HAP-1 (cell line): Measurements from ENCODE around the gene RASA3.

ENCODE experiments used
- DNase-seq, 2 experiments: peaks; one replicate each; pipeline ENCODE4 v3.0.0-alpha.2; 2016 to 2020; ENCODE audit warnings: low spot score in 2 of 2
- H3K27me3 ChIP-seq: fragments of 250-450 bp; sonication (Bioruptor Pico); 2 replicates; pipeline ENCODE4 v1.5.1; 2020; ENCODE audit warnings: low read depth, mild to moderate bottlenecking, moderate library complexity
- H3K36me3 ChIP-seq: fragments of 250-450 bp; sonication (Bioruptor Pico); replicated peaks from 2 replicates; pipeline ENCODE4 v1.5.1; 2020; ENCODE audit warnings: mild to moderate bottlenecking
- H3K4me1 ChIP-seq: fragments of 250-450 bp; sonication (Bioruptor Pico); 2 replicates; pipeline ENCODE4 v1.5.1; 2020; ENCODE audit warnings: mild to moderate bottlenecking
- H3K4me3 ChIP-seq: fragments of 250-450 bp; sonication (Bioruptor Pico); 2 replicates; pipeline ENCODE4 v1.5.1; 2020; ENCODE audit warnings: mild to moderate bottlenecking, moderate library complexity
- H3K9me3 ChIP-seq: fragments of 250-450 bp; sonication (Bioruptor Pico); 2 replicates; pipeline ENCODE4 v1.5.1; 2020; ENCODE audit warnings: mild to moderate bottlenecking, moderate library complexity
- in situ Hi-C: fragments of 300-500 bp; cut with MboI; formaldehyde crosslinking; loops from 3 replicates; pipeline ENCODE4 v1.14.3; 2020; ENCODE audit warnings: low sequenced_read_pairs, inconsistent platforms, mixed read lengths

Gene RASA3

DNA sequence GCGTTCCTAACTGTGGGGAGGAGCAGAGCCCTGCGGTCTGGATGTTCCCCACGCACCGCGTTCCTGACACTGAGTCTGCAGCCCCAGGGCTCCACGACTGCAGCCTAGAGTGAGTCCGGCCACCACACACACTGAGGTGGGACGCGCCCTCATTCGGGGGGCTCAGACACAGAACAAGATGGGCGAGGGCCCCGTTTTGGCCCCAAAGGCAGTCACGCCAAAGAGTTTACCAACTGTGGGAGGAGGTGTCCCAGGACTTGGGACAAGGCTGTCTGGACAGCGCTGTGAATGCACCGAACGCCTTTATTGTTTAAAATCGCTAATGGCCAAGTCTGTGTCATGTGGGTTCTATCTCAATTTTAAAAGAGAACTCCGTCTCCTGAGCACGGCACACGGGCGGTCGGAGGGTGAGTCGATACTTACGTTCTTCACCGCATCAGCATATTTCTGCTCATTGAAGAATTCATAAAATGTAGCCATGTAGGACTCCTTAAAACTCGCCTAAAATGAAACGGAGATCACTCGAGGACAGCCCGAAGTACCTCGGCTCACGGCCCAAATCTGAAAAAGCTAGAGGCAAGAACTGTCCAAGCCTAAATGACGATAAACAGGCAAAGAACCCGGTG lies 123.3 kb downstream of the RASA3 start:
- Histone ChIP-seq H3K9me3 (no peaks in the 10 kb centered on the region), H3K4me1 (no peaks in the 10 kb centered on the region), H3K36me3 (no peaks in the 10 kb centered on the region), H3K4me3 (no peak overlapping the region), H3K27me3 (no peaks in the 10 kb centered on the region)
- no peak for DNase-seq
- in situ Hi-C loops: no loop called here

DNA sequence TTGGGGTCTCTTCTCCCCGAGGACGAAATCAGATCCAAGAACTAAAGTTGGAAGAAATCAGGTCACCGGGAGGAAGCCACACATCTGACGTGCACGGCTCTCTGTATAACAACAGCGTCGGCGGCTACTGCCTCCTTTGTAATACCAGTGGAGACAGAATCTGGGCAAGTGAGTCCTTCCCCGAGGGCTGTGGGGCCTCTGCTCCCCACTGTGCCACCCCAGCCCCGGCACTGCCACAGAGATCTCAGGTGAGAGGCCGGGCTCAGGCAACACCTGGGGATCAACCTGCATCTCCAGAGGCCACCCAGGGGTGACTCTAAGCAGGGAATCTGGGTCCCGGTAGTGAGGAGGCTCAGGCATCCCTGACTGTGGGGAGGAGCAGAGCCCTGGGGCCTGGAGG lies 124.9 kb downstream of the RASA3 start:
- Histone ChIP-seq H3K27me3 (no peaks in the 10 kb centered on the region), H3K4me1 (no peaks in the 10 kb centered on the region), H3K4me3 (no peak overlapping the region), H3K9me3 (no peaks in the 10 kb centered on the region), H3K36me3 (no peaks in the 10 kb centered on the region)
- no peak for DNase-seq
- in situ Hi-C loops: no loop called here

DNA sequence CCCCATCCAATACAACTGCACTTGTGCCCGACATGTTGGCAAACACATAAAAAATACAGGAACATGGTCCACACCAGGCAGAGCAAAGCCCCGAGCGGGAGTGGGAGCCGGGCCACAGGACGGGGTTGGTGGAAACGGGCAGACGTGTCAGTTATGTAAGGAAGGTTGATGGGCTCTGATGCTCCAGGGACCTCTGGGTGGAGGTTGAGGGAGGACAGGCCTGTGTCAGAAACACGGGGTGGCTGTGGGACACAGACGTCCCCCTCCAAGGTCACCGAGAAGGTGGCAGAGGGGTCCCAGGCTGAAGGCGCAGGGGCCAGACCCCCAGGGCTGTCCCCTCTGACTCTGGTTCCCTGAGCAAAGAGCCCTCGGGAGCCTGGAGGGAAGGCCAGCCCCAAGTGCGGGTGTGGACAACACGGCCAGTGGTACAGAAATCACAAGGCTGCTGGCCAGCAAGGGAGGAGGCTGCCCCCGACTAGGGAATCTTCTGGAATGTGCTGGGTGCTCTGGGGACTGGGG lies 127.2 kb downstream of the RASA3 start:
- H3K4me3 ChIP-seq: no peak overlapping the region
- H3K27me3 ChIP-seq: no peaks in the 10 kb centered on the region
- in situ Hi-C loops: no loop called here
- DNase-seq: no peak
- no peaks in the 10 kb centered on the region for H3K36me3 ChIP-seq
- no peaks in the 10 kb centered on the region for H3K9me3 ChIP-seq
- no peaks in the 10 kb centered on the region for H3K4me1 ChIP-seq

DNA sequence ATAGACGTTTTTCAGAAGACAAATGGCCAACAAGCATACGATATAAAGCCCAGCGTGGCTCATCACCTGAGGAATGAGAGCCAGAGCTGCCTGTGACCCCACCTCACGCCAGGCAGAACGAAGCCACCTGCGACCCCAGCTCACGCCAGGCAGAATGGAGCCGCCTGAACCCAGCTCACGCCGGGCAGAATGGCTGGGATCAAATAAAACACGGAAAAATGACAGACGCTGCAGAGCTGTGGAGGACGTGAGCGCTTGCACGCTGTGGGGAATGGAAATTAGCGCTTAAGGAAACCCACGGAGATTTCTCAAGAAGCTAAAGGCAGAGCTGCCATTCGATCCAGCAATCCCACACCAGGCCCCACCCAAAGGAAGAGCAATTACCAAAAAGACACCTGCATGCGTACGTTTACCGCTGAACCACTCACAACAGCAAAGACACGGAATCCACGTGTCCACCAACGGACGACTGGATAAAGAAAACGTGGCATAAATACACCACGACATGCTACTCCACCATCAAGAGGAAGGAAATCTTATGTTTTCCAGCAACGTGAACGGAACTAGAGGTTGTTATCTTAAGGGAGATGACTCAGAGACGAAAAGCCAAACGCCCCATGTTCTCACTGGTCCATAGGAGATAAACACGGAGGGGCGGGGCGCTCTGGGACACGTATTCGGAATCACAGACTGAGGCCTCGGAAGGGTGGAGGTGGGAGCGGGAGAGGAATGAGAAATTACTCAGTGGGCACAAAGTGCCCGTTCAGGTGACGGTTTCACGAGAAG lies 127.8 kb downstream of the RASA3 start:
- no peak overlapping the region for H3K4me3 ChIP-seq

DNA sequence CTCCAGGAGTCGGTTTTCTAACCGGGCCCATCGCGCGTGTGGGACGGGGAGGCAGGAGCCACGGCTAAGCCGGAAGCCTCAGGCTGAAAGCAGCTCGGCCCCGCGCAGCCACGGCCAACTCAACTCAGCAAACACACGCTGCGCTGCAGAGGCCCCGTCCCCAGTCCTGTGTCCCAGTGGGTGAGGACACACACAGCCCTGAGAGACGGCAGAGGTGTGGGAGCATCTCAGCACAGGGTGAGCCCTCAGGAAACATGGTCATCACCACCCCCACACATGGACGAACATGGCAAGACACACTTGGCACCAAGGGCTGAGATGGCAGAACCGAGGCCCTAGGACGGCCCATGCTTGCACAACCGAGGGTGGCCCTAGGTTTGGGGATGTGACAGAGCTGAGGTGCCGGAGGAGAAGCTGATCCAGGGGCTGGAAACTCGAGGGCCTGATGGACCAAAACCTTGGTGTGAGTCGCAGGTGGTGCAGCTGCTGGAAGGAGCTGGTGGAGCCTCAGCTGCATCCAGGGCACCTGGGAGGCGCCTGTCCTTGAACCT lies 129.6 kb downstream of the RASA3 start:
- in situ Hi-C loops: no loop called here
- H3K4me3 ChIP-seq: no peak overlapping the region
- no peaks in the 10 kb centered on the region for H3K9me3 ChIP-seq
- no peaks in the 10 kb centered on the region for H3K36me3 ChIP-seq
- H3K4me1 ChIP-seq: no peaks in the 10 kb centered on the region
- H3K27me3 ChIP-seq: no peaks in the 10 kb centered on the region
- no peak for DNase-seq

More for the DNA sequence above, 127.8 kb downstream of the RASA3 start:
- in situ Hi-C loops: no loop called here
- H3K4me1 ChIP-seq: no peaks in the 10 kb centered on the region
- H3K27me3 ChIP-seq: no peaks in the 10 kb centered on the region
- H3K9me3 ChIP-seq: no peaks in the 10 kb centered on the region
- DNase-seq: no peak
- H3K36me3 ChIP-seq: no peaks in the 10 kb centered on the region

DNA sequence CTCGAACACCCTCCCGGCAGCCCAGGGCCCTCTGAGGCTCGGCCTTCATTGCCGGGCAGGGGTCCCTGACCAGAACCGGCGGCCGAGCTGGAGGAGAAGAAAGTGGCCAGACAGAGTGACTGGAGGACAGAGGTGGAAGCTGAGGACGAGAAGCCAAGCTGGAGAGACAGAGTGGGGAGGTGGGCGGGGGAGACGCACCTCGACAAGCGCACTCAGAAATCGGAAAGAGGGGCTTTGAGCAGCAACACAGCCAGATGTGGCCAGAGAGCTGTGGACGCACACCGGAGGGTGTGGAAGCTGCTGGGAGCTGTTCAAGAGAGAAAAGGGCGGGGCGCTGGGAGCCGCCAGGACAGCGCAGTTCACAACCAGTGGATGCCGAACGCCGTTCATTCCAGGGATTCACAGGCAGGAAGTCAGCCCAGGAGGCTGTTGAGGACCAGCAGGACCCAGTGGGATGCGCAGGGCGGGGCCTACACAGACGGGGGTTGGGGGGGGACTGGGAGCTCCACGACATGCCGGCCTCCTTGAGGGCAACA lies 130.3 kb downstream of the RASA3 start:
- H3K9me3 ChIP-seq: no peaks in the 10 kb centered on the region
- DNase-seq: no peak
- no peaks in the 10 kb centered on the region for H3K4me1 ChIP-seq
- in situ Hi-C loops: no loop called here
- H3K4me3 ChIP-seq: no peak overlapping the region
- H3K36me3 ChIP-seq: no peaks in the 10 kb centered on the region
- no peaks in the 10 kb centered on the region for H3K27me3 ChIP-seq

DNA sequence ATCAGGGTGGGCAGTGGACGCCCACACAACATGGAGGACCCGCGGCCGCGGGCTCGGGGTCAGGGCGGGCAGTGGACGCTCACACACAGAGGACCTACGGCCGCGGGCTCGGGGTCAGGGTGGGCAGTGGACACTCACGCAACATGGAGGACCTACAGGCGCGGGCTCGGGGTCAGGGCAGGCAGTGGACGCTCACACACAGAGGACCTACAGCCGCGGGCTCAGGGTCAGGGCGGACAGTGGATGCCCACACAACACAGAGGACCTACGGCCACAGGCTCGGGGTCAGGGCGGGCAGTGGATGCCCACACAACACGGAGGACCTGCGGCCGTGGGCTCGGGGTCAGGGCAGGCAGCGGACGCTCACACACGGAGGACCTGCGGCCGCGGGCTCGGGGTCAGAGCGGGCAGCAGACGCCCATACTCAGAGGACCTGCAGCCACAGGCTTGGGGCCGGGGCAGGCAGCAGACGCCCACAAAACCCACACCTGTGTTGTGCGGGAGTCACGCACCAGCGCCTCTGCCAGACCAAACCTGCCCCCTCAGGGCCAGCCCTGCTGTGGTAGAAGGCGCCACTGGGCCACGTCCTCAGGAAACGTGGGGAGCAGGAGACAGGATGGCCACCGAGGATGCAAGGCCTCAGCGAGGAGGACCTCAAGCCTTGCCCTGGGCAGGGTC lies 131.0 kb downstream of the RASA3 start:
- no peaks in the 10 kb centered on the region for H3K36me3 ChIP-seq
- in situ Hi-C loops: no loop called here
- H3K27me3 ChIP-seq: no peaks in the 10 kb centered on the region
- no peaks in the 10 kb centered on the region for H3K4me1 ChIP-seq
- no peak overlapping the region for H3K4me3 ChIP-seq
- no peak for DNase-seq
- H3K9me3 ChIP-seq: no peaks in the 10 kb centered on the region

DNA sequence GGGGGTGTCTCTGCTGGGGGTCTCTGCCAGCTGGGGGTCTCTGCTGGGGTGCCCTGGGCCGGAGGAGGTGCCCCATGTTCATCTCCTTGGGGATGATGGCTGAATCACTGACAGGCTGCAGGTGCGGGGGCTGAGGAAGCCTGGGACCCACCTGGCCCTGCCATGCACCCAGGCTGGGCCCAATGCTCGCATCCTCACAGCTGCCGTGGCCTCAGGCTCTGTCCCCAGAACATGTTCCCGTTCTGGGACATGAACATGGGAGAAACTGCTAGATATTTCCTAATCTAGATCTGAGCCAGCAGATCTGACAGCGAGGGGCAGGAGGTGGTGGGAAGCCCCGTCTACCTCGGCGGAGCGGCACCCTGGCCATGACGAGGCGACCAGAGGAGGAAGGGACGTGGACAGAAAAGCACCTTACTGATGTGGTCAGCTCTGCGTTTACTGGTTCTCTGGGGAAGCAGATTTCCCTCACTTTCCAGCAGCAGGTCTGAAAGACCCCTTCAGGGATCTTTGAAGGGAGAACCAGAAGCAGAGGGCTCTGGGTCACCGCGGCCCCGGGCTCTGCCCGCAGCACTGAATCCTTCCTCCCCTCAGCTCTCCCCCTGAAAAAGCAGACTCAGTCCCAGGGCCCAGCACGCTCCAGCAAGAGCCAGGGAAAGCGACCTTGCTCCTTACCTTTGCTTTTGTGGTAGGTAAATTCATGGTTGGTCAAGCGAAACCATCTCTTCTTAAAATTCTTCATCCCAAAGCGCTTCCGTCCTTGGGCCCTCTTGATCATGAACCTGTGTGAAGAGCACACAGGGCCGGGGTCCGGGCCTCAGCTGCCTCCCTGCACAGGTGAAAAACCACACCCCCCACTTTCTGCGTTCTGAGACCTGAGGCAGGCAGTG lies 132.0 kb downstream of the RASA3 start:
- H3K4me3 ChIP-seq: no peak overlapping the region
- no peaks in the 10 kb centered on the region for H3K36me3 ChIP-seq

DNA sequence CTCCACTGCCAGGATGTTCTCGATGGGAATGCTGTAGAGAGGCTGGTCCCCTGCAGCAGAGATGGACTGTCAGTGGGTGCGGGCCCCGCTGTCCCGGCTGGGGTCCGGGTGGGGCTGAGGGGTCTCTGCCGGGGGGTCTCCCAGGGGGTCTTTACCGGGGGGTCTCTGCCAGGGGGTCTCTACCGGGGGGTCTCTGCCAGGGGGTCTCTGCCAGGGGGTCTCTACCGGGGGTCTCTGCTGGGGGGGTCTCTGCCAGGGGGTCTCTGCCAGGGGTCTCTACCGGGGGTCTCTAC lies 132.9 kb downstream of the RASA3 start:
- H3K36me3 ChIP-seq: no peaks in the 10 kb centered on the region
- in situ Hi-C loops: no loop called here

More for the DNA sequence above, 132.0 kb downstream of the RASA3 start:
- H3K9me3 ChIP-seq: no peaks in the 10 kb centered on the region
- no peak for DNase-seq
- no peaks in the 10 kb centered on the region for H3K4me1 ChIP-seq
- in situ Hi-C loops: no loop called here
- no peaks in the 10 kb centered on the region for H3K27me3 ChIP-seq

DNA sequence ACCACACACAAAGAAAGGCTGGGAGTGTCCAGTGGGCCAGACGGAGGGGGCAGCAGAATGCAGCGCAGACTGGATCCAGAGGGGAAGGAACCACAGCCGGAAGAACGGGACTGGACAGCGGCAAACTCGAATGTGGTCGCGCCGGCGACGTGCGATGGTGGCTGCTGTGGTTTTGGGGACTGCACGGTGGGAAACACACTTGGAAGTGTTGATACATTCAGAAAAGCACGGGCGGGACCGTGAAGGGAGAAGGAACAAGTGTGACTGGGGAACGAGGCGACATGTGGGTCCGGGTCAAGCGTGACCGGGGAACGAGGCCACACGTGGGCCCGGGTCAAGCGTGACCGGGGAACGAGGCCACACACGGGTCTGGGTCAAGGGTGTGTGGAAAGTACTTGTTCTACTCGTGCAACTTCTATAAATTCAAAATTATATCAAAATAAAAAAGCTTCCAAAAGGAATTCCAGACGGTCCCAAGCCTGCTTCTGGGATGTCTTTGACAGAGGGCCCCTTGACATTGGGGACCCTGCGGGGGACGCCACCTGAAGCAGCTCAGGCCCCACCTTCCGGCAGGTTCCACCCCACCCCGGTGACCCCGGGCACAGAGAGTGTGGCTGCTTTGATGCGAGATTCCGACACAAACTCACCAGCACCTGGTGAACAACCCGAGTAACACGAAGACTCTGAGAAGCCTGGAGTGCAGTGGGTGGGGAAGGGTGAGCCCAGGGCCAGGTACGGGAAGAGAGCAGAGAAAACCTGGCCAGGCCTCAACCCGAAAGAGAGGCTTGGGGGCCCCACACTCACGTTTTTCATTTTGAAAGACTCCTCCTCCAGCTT lies 133.4 kb downstream of the RASA3 start:
- DNase-seq: no peak
- H3K27me3 ChIP-seq: no peaks in the 10 kb centered on the region
- H3K36me3 ChIP-seq: no peaks in the 10 kb centered on the region
- in situ Hi-C loops: no loop called here
- H3K4me3 ChIP-seq: no peak overlapping the region
- no peaks in the 10 kb centered on the region for H3K9me3 ChIP-seq
- no peaks in the 10 kb centered on the region for H3K4me1 ChIP-seq

More for the DNA sequence above, 132.9 kb downstream of the RASA3 start:
- no peak for DNase-seq
- Histone ChIP-seq H3K9me3 (no peaks in the 10 kb centered on the region), H3K4me1 (no peaks in the 10 kb centered on the region), H3K4me3 (no peak overlapping the region), H3K27me3 (no peaks in the 10 kb centered on the region)

DNA sequence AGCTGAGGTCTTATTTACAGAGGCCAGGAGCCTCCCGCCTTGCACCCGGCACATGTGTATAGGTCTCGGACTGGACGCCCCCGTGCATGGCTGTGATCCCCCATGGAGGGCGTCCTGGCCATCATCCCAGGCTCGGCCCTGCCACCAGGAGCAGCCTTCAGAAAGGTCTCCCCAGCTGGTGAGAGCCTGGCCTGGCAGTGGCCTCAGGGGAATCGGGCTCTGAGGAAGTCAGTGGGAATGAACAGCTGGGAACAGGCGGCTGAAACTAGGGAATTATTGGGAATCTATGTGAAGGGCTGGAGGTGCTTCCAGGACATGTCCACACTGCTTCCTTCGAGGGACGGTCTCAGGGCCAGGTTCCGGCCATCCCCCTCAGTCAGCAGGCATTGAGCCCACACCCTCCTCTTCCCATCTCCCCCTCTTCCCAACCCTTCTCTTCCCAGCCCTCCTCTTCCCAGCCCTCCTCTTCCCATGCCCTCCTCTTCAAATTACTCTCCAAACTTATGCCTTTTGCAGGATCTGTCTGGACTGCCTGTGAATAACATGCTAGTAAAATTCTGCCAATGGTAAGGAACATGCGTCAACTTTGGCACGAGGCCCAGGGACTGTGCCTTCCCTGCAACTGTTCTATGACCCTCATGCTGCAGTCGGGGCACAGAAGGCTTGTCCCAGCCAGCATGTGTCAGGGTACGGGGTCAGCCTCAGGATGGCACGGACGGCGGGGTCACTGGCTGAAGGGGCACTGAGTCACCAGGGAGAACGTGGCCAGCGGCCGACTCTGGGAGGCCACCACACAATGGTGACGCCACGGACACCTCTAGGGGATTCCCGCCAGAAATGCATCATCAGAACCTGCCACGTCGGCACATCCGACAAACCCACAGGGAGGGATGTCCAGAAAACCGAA lies 134.3 kb downstream of the RASA3 start:
- no peak overlapping the region for H3K4me3 ChIP-seq
- no peak for DNase-seq
- H3K36me3 ChIP-seq: no peaks in the 10 kb centered on the region

More for the DNA sequence above, 134.3 kb downstream of the RASA3 start:
- H3K27me3 ChIP-seq: no peaks in the 10 kb centered on the region
- in situ Hi-C loops: no loop called here
- H3K9me3 ChIP-seq: no peaks in the 10 kb centered on the region
- H3K4me1 ChIP-seq: no peaks in the 10 kb centered on the region
